SK-N-SH (cell line): ENCODE data around the gene TECR.
A peak's percentile ranks its signal among the peaks of the same experiment; 100 is the strongest.

Experiments
- CTCF ChIP-seq: fragments of 200-600 bp; sonication (generic); IDR thresholded peaks from 2 replicates; pipeline ENCODE4 v1.6.1; 2017; ENCODE audit warnings: antibody characterized with exemption, mild to moderate bottlenecking, moderate library complexity
- EP300 ChIP-seq, 2 experiments: IDR thresholded peaks; 2 replicates each; pipeline versions ENCODE4 v1.4.0 to v1.6.1; 2012; ENCODE audit warnings: borderline replicate concordance in 1 of 2, low read depth in 1 of 2, low read length in 1 of 2
- EZH2phosphoT487 ChIP-seq: fragments of 200-600 bp; sonication (generic); IDR thresholded peaks from 2 replicates; pipeline ENCODE4 v1.6.1; 2017; ENCODE audit warnings: low read depth, mixed run types, mild to moderate bottlenecking, antibody characterized with exemption, moderate library complexity, borderline replicate concordance
- JUND ChIP-seq: IDR thresholded peaks from 2 replicates; pipeline ENCODE4 v1.4.0; 2012
- MEF2A ChIP-seq: IDR thresholded peaks from 2 replicates; pipeline ENCODE4 v1.4.0; 2012; ENCODE audit warnings: low read depth, borderline replicate concordance
- POLR2AphosphoS5 ChIP-seq: IDR thresholded peaks from 2 replicates; pipeline ENCODE4 v1.6.1; 2012; ENCODE audit warnings: low read depth, low read length
- RAD21 ChIP-seq: IDR thresholded peaks from 2 replicates; pipeline ENCODE4 v1.6.1; 2012; ENCODE audit warnings: mild to moderate bottlenecking, low read length
- RCOR1 ChIP-seq: fragments of 150-350 bp; IDR thresholded peaks from 2 replicates; pipeline ENCODE4 v1.6.1; 2017; ENCODE audit warnings: antibody characterized with exemption, low read length
- RXRA ChIP-seq: IDR thresholded peaks from 2 replicates; pipeline ENCODE4 v1.4.0; 2012; ENCODE audit warnings: low read depth, mild to moderate bottlenecking, borderline replicate concordance
- SIN3A ChIP-seq: IDR thresholded peaks from 2 replicates; pipeline ENCODE4 v1.6.1; 2012; ENCODE audit warnings: low read depth, mild to moderate bottlenecking, low read length, moderate library complexity, borderline replicate concordance
- TEAD4 ChIP-seq: IDR thresholded peaks from 2 replicates; pipeline ENCODE4 v1.4.0; 2012; ENCODE audit warnings: mild to moderate bottlenecking, borderline replicate concordance; ENCODE audit not compliant: insufficient read depth
- YY1 ChIP-seq: IDR thresholded peaks from 2 replicates; pipeline ENCODE4 v1.4.0; 2012; ENCODE audit warnings: low read depth, mild to moderate bottlenecking

GRCh38 chr19:14505488-14506239, 23.7 kb upstream of the TECR start:
- peak; percentile 78 for TF ChIP-seq CTCF
- no peak for TF ChIP-seq POLR2AphosphoS5
- no peak for TF ChIP-seq TEAD4
- TF ChIP-seq JUND: no peak
- no peak for TF ChIP-seq RXRA
- no peak for TF ChIP-seq MEF2A
- no peak for TF ChIP-seq SIN3A
- TF ChIP-seq YY1: no peak
- peak; percentile 20; the same call in 1 of the 2 replicates for TF ChIP-seq RAD21
- no peak for TF ChIP-seq EZH2phosphoT487
- no peak for TF ChIP-seq EP300 (IDR thresholded peaks at IDR 0.05; ENCODE audit: borderline replicate concordance in 1 of 2, low read depth in 1 of 2, low read length in 1 of 2)
- no peak for TF ChIP-seq RCOR1
